K562 (cell line): ENCODE data around the gene CCDC88A. TPM values are rescaled to one million over a fixed set of nuclear protein-coding genes. Genes with fewer than 3 reads are reported as not detected.

Experiments
- ARID1B ChIP-seq: fragments of 450-650 bp; IDR thresholded peaks from 2 replicates; pipeline ENCODE4 v1.6.1; 2016; ENCODE audit warnings: antibody characterized with exemption, mild to moderate bottlenecking, inconsistent platforms
- ATF1 ChIP-seq, 2 experiments: fragments of 450-650 bp in 1 of 2; IDR thresholded peaks; 2 replicates each; pipeline ENCODE4 v1.6.1; 2016; ENCODE audit warnings: missing compliant biosample characterization in 1 of 2, missing genetic modification characterization in 1 of 2
- CBFA2T3 ChIP-seq: fragments of 450-650 bp; IDR thresholded peaks from 2 replicates; pipeline ENCODE4 v1.6.1; 2017
- CTBP1 ChIP-seq: fragments of 450-650 bp; IDR thresholded peaks from 2 replicates; pipeline ENCODE4 v1.6.1; 2016; ENCODE audit warnings: borderline replicate concordance
- CXXC5 ChIP-seq: fragments of 250-450 bp; sonication (Bioruptor Pico); IDR thresholded peaks from 2 replicates; pipeline ENCODE4 v1.8.0; 2022; ENCODE audit warnings: inconsistent platforms, mild to moderate bottlenecking, moderate library complexity
- E2F4 ChIP-seq: sonication (generic); formaldehyde crosslinking; IDR thresholded peaks from 2 replicates; pipeline ENCODE4 v1.8.0; 2022; ENCODE audit warnings: mild to moderate bottlenecking, low read depth, missing genetic modification reagents
- ELK3 ChIP-seq: fragments of 450-650 bp; formaldehyde crosslinking; IDR thresholded peaks from 2 replicates; pipeline ENCODE4 v1.4.0; 2020; ENCODE audit warnings: mild to moderate bottlenecking
- EWSR1 ChIP-seq: fragments of 450-650 bp; IDR thresholded peaks from 2 replicates; pipeline ENCODE4 v1.6.1; 2018; ENCODE audit warnings: borderline replicate concordance, mild to moderate bottlenecking, low read depth, moderate library complexity; ENCODE audit not compliant: partially characterized antibody
- FUS ChIP-seq: fragments of 200-400 bp; formaldehyde crosslinking; optimal IDR thresholded peaks from 2 replicates; pipeline ENCODE3; 2017; ENCODE audit warnings: low read depth, low read length
- MECOM ChIP-seq: fragments of 250-450 bp; sonication (Bioruptor Pico); IDR thresholded peaks from 2 replicates; pipeline ENCODE4 v1.8.0; 2022; ENCODE audit warnings: inconsistent platforms
- NFIX ChIP-seq: fragments of 250-450 bp; sonication (Bioruptor Pico); IDR thresholded peaks from 2 replicates; pipeline ENCODE4 v1.4.0; 2020; ENCODE audit warnings: low read depth, mild to moderate bottlenecking, moderate library complexity
- NFRKB ChIP-seq: fragments of 450-650 bp; IDR thresholded peaks from 2 replicates; pipeline ENCODE4 v1.6.1; 2016; ENCODE audit warnings: low read depth
- POLR2A ChIP-seq: fragments of 450-650 bp; conservative IDR thresholded peaks from 2 replicates; pipeline ENCODE4 v1.6.1; 2016
- RBM15 ChIP-seq: fragments of 200-400 bp; formaldehyde crosslinking; IDR thresholded peaks from 2 replicates; pipeline ENCODE4 v1.6.1; 2018; ENCODE audit warnings: mild to moderate bottlenecking, low read length, moderate library complexity; ENCODE audit not compliant: insufficient read depth
- TOE1 ChIP-seq, 2 experiments: fragments of 450-650 bp in 1 of 2; sonication (generic) in 1 of 2; formaldehyde crosslinking in 1 of 2; IDR thresholded peaks; 2 replicates each; pipeline versions ENCODE4 v1.7.1 to v1.8.0; 2016 to 2022; ENCODE audit warnings: borderline replicate concordance in 2 of 2, mild to moderate bottlenecking in 2 of 2, antibody characterized with exemption in 1 of 2, inconsistent platforms in 1 of 2, low read depth in 1 of 2, missing genetic modification reagents in 1 of 2, moderate library complexity in 1 of 2
- UBTF ChIP-seq, 2 experiments: IDR thresholded peaks; 2 replicates each; pipeline ENCODE4 v1.6.1; 2012; ENCODE audit warnings: improper control_type of control experiment in 2 of 2, low read depth in 2 of 2, low read length in 2 of 2, borderline replicate concordance in 1 of 2
- ZFP30 ChIP-seq: fragments of 250-450 bp; sonication (Bioruptor Pico); IDR thresholded peaks from 2 replicates; pipeline ENCODE4 v1.8.0; 2022; ENCODE audit warnings: moderate library complexity, mild to moderate bottlenecking, inconsistent platforms, borderline replicate concordance
- ZNF592 ChIP-seq: fragments of 450-650 bp; IDR thresholded peaks from 2 replicates; pipeline ENCODE4 v1.6.1; 2017; ENCODE audit warnings: antibody characterized with exemption, mild to moderate bottlenecking
- polyA plus RNA-seq, 8 experiments: library from polyadenylated mRNA; depleted of rRNA in 4 of 8; stranded (reverse) in 5 of 8; unstranded in 3 of 8; fragments of >200 nt; fragmentation: Nextera tagmentation in 2 of 8; fragmentation: Illumina TruSeq in 1 of 8; extraction: Ambion mirVana in 2 of 8; extraction: Trizol in 1 of 8; gene quantifications; 2 replicates each; pipeline versions ENCODE4 v1.2.1 to v1.2.3, GENCODE V29; 2011 to 2014; ENCODE audit warnings: inconsistent platforms in 1 of 8, missing spikeins in 1 of 8
- total RNA-seq, 7 experiments: library from RNA; depleted of rRNA in 6 of 7; stranded (reverse); fragments of >200 nt in 6 of 7; fragmentation: Illumina TruSeq in 2 of 7; extraction: Trizol in 2 of 7; gene quantifications; 2 replicates each; pipeline versions ENCODE4 v1.2.1 to v1.2.3, GENCODE V29; 2011 to 2021; ENCODE audit warnings: low replicate concordance in 1 of 7

CCDC88A gene
- total and polyA plus RNA-seq, 9 of the 15 experiments (the other 6 are each of a cell fraction or from before 2014, with no cell fraction given), result 29.3 to 102 (median 55.6) TPM

GRCh38 chr2:55282110-55282917, 137.3 kb downstream of the CCDC88A start (continued):
- TF ChIP-seq RBM15 (no peak), NFIX (CRISPR knock-in tag) (no peak), CXXC5 (CRISPR knock-in tag) (peak; percentile 94), ELK3 (no peak), TOE1 (IDR thresholded peaks at IDR 0.05; ENCODE audit: borderline replicate concordance) (no peak), TOE1 (CRISPR knock-in tag; IDR thresholded peaks at IDR 0.05; ENCODE audit: borderline replicate concordance, low read depth) (0 out of 2 replicates have a peak, but pooled peaks have one; percentile 78), CBFA2T3 (no peak), ARID1B (no peak), POLR2A (peak; percentile 95), UBTF (IDR thresholded peaks at IDR 0.05; ENCODE audit: borderline replicate concordance in 1 of 2, low read depth in 2 of 2, low read length in 2 of 2) (peak; percentile 94 to 99), NFRKB (peak; percentile 81), ATF1 (CRISPR knock-in tag; IDR thresholded peaks at IDR 0.05) (no peak), ATF1 (tag; IDR thresholded peaks at IDR 0.05) (peak; percentile 71), E2F4 (CRISPR knock-in tag) (0 out of 2 replicates have a peak, but pooled peaks have one; percentile 47), ZNF592 (peak; percentile 64), CTBP1 (peak; percentile 88; the same call in 1 of the 2 replicates), MECOM (CRISPR knock-in tag) (no peak), ZFP30 (CRISPR knock-in tag) (no peak), EWSR1 (no peak), FUS (no peak)
